H1 (cell line): ENCODE results near the gene ZNF669. TPM values are rescaled to one million over a fixed set of nuclear protein-coding genes. Genes with fewer than 3 reads are reported as not detected.

Experiments
- JUND ChIP-seq: IDR thresholded peaks from 2 replicates; pipeline ENCODE4 v1.6.1; 2011; ENCODE audit warnings: mild to moderate bottlenecking, improper control_type of control experiment, low read length
- KDM4A ChIP-seq: IDR thresholded peaks from one replicate; pipeline ENCODE4 v1.7.1; 2012; ENCODE audit warnings: low read depth, mild to moderate bottlenecking, moderate library complexity, low read length, inconsistent platforms; ENCODE audit not compliant: severe bottlenecking
- NRF1 ChIP-seq: IDR thresholded peaks from 2 replicates; pipeline ENCODE4 v1.6.1; 2011; ENCODE audit warnings: mild to moderate bottlenecking, low read depth, low read length, improper control_type of control experiment
- PHF8 ChIP-seq: fragments of 200-600 bp; sonication (generic); conservative IDR thresholded peaks from 2 replicates; pipeline ENCODE4 v1.7.1; 2012; ENCODE audit warnings: low read depth, mild to moderate bottlenecking, inconsistent platforms, low read length, moderate library complexity
- POLR2A ChIP-seq, 2 experiments: IDR thresholded peaks; 1 replicate in 1 of 2; 2 replicates in 1 of 2; pipeline ENCODE4 v1.6.1; 2011; ENCODE audit warnings: low read depth in 2 of 2, low read length in 2 of 2, mild to moderate bottlenecking in 2 of 2; ENCODE audit errors: control extremely low read depth in 1 of 2
- RXRA ChIP-seq: IDR thresholded peaks from 2 replicates; pipeline ENCODE4 v1.6.1; 2011; ENCODE audit warnings: low read depth, mild to moderate bottlenecking, low read length, moderate library complexity; ENCODE audit not compliant: insufficient read depth
- SAP30 ChIP-seq: fragments of 300-600 bp; sonication (generic); IDR thresholded peaks from 2 replicates; pipeline ENCODE4 v1.7.1; 2012; ENCODE audit warnings: low read length, moderate library complexity, mild to moderate bottlenecking, inconsistent platforms; ENCODE audit not compliant: insufficient read depth, insufficient replicate concordance
- SP2 ChIP-seq: IDR thresholded peaks from 2 replicates; pipeline ENCODE4 v1.6.1; 2012; ENCODE audit warnings: mild to moderate bottlenecking, low read length, inconsistent platforms
- SUZ12 ChIP-seq: fragments of 200-600 bp; sonication (generic); IDR thresholded peaks from 2 replicates; pipeline ENCODE4 v1.6.1; 2012; ENCODE audit warnings: mild to moderate bottlenecking, inconsistent platforms, low read length, moderate library complexity, mixed read lengths
- polyA plus RNA-seq, 7 experiments: library from polyadenylated mRNA; depleted of rRNA in 3 of 7; stranded (reverse) in 5 of 7; unstranded in 2 of 7; fragments of >200 nt in 5 of 7; fragments of 200-250 nt in 2 of 7; gene quantifications; 1 replicate in 5 of 7; 2 replicates in 1 of 7; 4 replicates in 1 of 7; pipeline versions ENCODE4 v1.2.1 to v1.2.3, GENCODE V29; 2011 to 2013; ENCODE audit warnings: missing spikeins in 2 of 7, mixed read lengths in 2 of 7
- total RNA-seq: library from RNA; stranded (reverse); fragmentation: NEBNext Ultra II Directional; extraction: Animal tissue kit (Norgen Biotek cat#: 25700); gene quantifications from 2 replicates; pipeline ENCODE4 v1.2.1, GENCODE V29; 2021
- TF ChIP-seq, protein P1 (sequence below): fragments of 300-600 bp; sonication (generic); IDR thresholded peaks from 2 replicates; pipeline ENCODE4 v1.7.1; 2012; ENCODE audit warnings: low read length, moderate library complexity, mild to moderate bottlenecking, inconsistent platforms; ENCODE audit not compliant: insufficient replicate concordance

Gene ZNF669
- total and polyA plus RNA-seq, 2 of the 8 experiments (the other 6 are each of a cell fraction or from before 2014, with no cell fraction given): 4.8 to 20.3 TPM

DNA sequence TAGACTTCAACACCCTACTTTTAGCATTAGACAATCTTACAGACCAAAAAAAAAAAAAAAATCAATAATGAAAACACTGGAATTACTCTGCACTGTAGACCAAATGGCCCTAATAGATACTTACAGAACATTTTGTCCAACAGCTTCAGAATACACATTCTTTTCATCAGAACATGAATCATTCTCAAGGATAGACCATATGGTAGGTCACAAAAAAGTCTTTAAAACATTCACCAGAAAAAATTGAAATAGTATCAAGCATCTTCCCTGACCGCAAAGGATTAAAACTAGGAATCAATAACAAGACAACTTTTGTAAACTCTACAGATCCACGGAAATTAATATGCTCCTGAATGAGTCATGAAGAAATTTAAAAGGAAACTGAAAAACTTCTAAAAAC lies 48.1 kb downstream of the ZNF669 start (continued):
- TF ChIP-seq, protein P1, sequence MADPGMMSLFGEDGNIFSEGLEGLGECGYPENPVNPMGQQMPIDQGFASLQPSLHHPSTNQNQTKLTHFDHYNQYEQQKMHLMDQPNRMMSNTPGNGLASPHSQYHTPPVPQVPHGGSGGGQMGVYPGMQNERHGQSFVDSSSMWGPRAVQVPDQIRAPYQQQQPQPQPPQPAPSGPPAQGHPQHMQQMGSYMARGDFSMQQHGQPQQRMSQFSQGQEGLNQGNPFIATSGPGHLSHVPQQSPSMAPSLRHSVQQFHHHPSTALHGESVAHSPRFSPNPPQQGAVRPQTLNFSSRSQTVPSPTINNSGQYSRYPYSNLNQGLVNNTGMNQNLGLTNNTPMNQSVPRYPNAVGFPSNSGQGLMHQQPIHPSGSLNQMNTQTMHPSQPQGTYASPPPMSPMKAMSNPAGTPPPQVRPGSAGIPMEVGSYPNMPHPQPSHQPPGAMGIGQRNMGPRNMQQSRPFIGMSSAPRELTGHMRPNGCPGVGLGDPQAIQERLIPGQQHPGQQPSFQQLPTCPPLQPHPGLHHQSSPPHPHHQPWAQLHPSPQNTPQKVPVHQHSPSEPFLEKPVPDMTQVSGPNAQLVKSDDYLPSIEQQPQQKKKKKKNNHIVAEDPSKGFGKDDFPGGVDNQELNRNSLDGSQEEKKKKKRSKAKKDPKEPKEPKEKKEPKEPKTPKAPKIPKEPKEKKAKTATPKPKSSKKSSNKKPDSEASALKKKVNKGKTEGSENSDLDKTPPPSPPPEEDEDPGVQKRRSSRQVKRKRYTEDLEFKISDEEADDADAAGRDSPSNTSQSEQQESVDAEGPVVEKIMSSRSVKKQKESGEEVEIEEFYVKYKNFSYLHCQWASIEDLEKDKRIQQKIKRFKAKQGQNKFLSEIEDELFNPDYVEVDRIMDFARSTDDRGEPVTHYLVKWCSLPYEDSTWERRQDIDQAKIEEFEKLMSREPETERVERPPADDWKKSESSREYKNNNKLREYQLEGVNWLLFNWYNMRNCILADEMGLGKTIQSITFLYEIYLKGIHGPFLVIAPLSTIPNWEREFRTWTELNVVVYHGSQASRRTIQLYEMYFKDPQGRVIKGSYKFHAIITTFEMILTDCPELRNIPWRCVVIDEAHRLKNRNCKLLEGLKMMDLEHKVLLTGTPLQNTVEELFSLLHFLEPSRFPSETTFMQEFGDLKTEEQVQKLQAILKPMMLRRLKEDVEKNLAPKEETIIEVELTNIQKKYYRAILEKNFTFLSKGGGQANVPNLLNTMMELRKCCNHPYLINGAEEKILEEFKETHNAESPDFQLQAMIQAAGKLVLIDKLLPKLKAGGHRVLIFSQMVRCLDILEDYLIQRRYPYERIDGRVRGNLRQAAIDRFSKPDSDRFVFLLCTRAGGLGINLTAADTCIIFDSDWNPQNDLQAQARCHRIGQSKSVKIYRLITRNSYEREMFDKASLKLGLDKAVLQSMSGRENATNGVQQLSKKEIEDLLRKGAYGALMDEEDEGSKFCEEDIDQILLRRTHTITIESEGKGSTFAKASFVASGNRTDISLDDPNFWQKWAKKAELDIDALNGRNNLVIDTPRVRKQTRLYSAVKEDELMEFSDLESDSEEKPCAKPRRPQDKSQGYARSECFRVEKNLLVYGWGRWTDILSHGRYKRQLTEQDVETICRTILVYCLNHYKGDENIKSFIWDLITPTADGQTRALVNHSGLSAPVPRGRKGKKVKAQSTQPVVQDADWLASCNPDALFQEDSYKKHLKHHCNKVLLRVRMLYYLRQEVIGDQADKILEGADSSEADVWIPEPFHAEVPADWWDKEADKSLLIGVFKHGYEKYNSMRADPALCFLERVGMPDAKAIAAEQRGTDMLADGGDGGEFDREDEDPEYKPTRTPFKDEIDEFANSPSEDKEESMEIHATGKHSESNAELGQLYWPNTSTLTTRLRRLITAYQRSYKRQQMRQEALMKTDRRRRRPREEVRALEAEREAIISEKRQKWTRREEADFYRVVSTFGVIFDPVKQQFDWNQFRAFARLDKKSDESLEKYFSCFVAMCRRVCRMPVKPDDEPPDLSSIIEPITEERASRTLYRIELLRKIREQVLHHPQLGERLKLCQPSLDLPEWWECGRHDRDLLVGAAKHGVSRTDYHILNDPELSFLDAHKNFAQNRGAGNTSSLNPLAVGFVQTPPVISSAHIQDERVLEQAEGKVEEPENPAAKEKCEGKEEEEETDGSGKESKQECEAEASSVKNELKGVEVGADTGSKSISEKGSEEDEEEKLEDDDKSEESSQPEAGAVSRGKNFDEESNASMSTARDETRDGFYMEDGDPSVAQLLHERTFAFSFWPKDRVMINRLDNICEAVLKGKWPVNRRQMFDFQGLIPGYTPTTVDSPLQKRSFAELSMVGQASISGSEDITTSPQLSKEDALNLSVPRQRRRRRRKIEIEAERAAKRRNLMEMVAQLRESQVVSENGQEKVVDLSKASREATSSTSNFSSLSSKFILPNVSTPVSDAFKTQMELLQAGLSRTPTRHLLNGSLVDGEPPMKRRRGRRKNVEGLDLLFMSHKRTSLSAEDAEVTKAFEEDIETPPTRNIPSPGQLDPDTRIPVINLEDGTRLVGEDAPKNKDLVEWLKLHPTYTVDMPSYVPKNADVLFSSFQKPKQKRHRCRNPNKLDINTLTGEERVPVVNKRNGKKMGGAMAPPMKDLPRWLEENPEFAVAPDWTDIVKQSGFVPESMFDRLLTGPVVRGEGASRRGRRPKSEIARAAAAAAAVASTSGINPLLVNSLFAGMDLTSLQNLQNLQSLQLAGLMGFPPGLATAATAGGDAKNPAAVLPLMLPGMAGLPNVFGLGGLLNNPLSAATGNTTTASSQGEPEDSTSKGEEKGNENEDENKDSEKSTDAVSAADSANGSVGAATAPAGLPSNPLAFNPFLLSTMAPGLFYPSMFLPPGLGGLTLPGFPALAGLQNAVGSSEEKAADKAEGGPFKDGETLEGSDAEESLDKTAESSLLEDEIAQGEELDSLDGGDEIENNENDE: no peak
- no peak for TF ChIP-seq SAP30
- no peak for TF ChIP-seq RXRA
- TF ChIP-seq SUZ12: no peak
- TF ChIP-seq NRF1: no peak
- TF ChIP-seq POLR2A (IDR thresholded peaks at IDR 0.05; ENCODE audit: control extremely low read depth in 1 of 2, low read depth in 2 of 2, low read length in 2 of 2): no peak
- no peak for TF ChIP-seq KDM4A
- TF ChIP-seq JUND: no peak
- no peak for TF ChIP-seq SP2
- no peak for TF ChIP-seq PHF8
